H1 (cell line): ENCODE data around the gene EID1. TPM values are rescaled to one million over a fixed set of nuclear protein-coding genes. Genes with fewer than 3 reads are reported as not detected.

ENCODE experiments used
- CTCF ChIA-PET: fragments of 300-600 bp; sonication (Branson Sonifier 250); formaldehyde crosslinking; loops from one replicate; lab custom pipeline; 2021; ENCODE audit not compliant: partially characterized antibody; lab: Charles Lee
- POLR2A ChIA-PET: fragments of 300-600 bp; sonication (Branson Sonifier 250); formaldehyde crosslinking; loops from one replicate; lab custom pipeline; 2021; ENCODE audit warnings: inconsistent platforms; ENCODE audit not compliant: partially characterized antibody; lab: Charles Lee
- DNase-seq, 2 experiments: peaks; one replicate each; pipeline versions ENCODE4 v3.0.0 to v3.0.0-alpha.2; 2010 to 2022; ENCODE audit warnings: low spot score in 2 of 2, low read depth in 1 of 2, mixed read lengths in 1 of 2
- FAIRE-seq: peaks from 2 replicates; lab custom pipeline; 2011; peaks lifted over from hg19 to GRCh38; lab: Jason Lieb, UNC
- H2AFZ ChIP-seq: 2 replicates; pipeline ENCODE4 v1.8.1; 2012; ENCODE audit warnings: low read length, inconsistent platforms
- H2AK5ac ChIP-seq: 2 replicates; pipeline ENCODE4 v1.6.1; 2013; ENCODE audit warnings: low read depth, low read length
- H2BK120ac ChIP-seq: replicated peaks from 2 replicates; pipeline ENCODE3; 2013; ENCODE audit warnings: low read depth, low read length, inconsistent platforms
- H2BK12ac ChIP-seq: 2 replicates; pipeline ENCODE4 v1.6.1; 2013; ENCODE audit warnings: low read depth, low read length
- H2BK15ac ChIP-seq: 2 replicates; pipeline ENCODE4 v1.6.1; 2013; ENCODE audit warnings: low read length
- H2BK20ac ChIP-seq: 2 replicates; pipeline ENCODE4 v1.6.1; 2013; ENCODE audit warnings: low read length
- H2BK5ac ChIP-seq: 2 replicates; pipeline ENCODE4 v1.6.1; 2013; ENCODE audit warnings: low read depth, low read length
- H3K14ac ChIP-seq: 2 replicates; pipeline ENCODE4 v1.6.1; 2013; ENCODE audit warnings: inconsistent platforms; ENCODE audit not compliant: insufficient read length
- H3K18ac ChIP-seq: 2 replicates; pipeline ENCODE4 v1.6.1; 2013; ENCODE audit warnings: low read length; ENCODE audit errors: extremely low read depth
- H3K23ac ChIP-seq: 2 replicates; pipeline ENCODE4 v1.6.1; 2013; ENCODE audit warnings: inconsistent platforms; ENCODE audit not compliant: insufficient read length
- H3K23me2 ChIP-seq: 2 replicates; pipeline ENCODE4 v1.6.1; 2013; ENCODE audit warnings: low read depth, low read length
- H3K27ac ChIP-seq: 2 replicates; pipeline ENCODE4 v1.6.1; 2011; ENCODE audit warnings: low read depth, low read length, inconsistent platforms
- H3K27me3 ChIP-seq, 4 experiments: replicated peaks in 1 of 4; 1 replicate in 1 of 4; 2 replicates in 3 of 4; pipeline versions ENCODE4 v1.6.1 to v1.8.1; 2011 to 2013; ENCODE audit warnings: low read length in 3 of 4, mild to moderate bottlenecking in 3 of 4, inconsistent platforms in 2 of 4, mixed read lengths in 2 of 4, moderate library complexity in 1 of 4; ENCODE audit not compliant: control insufficient read depth in 3 of 4, insufficient read depth in 3 of 4; ENCODE audit errors: extremely low read depth in 1 of 4
- H3K36me3 ChIP-seq, 4 experiments: 2 replicates each; pipeline versions ENCODE4 v1.6.1 to v1.8.1; 2011 to 2013; ENCODE audit warnings: mild to moderate bottlenecking in 4 of 4, low read length in 3 of 4, moderate library complexity in 2 of 4, control low read depth in 1 of 4, inconsistent platforms in 1 of 4; ENCODE audit not compliant: insufficient read depth in 4 of 4, control insufficient read depth in 2 of 4
- H3K4ac ChIP-seq: replicated peaks from 2 replicates; pipeline ENCODE3; 2013; ENCODE audit warnings: low read length, low read depth, mixed read lengths, inconsistent platforms; ENCODE audit not compliant: insufficient read length
- H3K4me1 ChIP-seq, 4 experiments: replicated peaks in 1 of 4; 1 replicate in 1 of 4; 2 replicates in 3 of 4; pipeline versions ENCODE4 v1.6.1 to v1.8.1; 2011 to 2013; ENCODE audit warnings: low read length in 3 of 4, inconsistent platforms in 2 of 4, mixed read lengths in 1 of 4; ENCODE audit not compliant: insufficient read depth in 4 of 4, control insufficient read depth in 3 of 4
- H3K4me2 ChIP-seq, 2 experiments: 2 replicates each; pipeline versions ENCODE4 v1.6.1 to v1.8.1; 2011 to 2013; ENCODE audit warnings: low read depth in 2 of 2, low read length in 2 of 2, control low read depth in 1 of 2, inconsistent platforms in 1 of 2, mild to moderate bottlenecking in 1 of 2; ENCODE audit not compliant: insufficient read depth in 1 of 2
- H3K4me3 ChIP-seq, 4 experiments: fragments of 200-600, 300-600 bp in 1 of 4; sonication (generic), shearing (Covaris generic), sonication (Bioruptor Twin) in 1 of 4; 2 replicates each; pipeline versions ENCODE4 v1.5.1 to v1.8.1; 2011 to 2016; ENCODE audit warnings: low read length in 4 of 4, low read depth in 3 of 4, control low read depth in 2 of 4, inconsistent platforms in 2 of 4, mild to moderate bottlenecking in 2 of 4, mixed read lengths in 1 of 4, moderate library complexity in 1 of 4; ENCODE audit not compliant: insufficient read depth in 2 of 4; ENCODE audit errors: extremely low read depth in 1 of 4
- H3K56ac ChIP-seq: replicated peaks from 2 replicates; pipeline ENCODE3; 2013; ENCODE audit warnings: low read depth, mild to moderate bottlenecking, mixed read lengths, low read length, inconsistent platforms; ENCODE audit not compliant: insufficient read length
- H3K79me1 ChIP-seq: 2 replicates; pipeline ENCODE4 v1.6.1; 2013; ENCODE audit warnings: low read depth, low read length, control low read depth
- H3K79me2 ChIP-seq, 2 experiments: 2 replicates each; pipeline versions ENCODE4 v1.6.1 to v1.8.1; 2012 to 2013; ENCODE audit warnings: low read length in 2 of 2, mild to moderate bottlenecking in 2 of 2, inconsistent platforms in 1 of 2; ENCODE audit not compliant: insufficient read depth in 2 of 2, control insufficient read depth in 1 of 2
- H3K9ac ChIP-seq, 4 experiments: replicated peaks in 1 of 4; 1 replicate in 1 of 4; 2 replicates in 3 of 4; pipeline versions ENCODE4 v1.6.1 to v1.8.1; 2011 to 2013; ENCODE audit warnings: low read depth in 3 of 4, low read length in 3 of 4, control low read depth in 2 of 4, mild to moderate bottlenecking in 2 of 4, moderate library complexity in 2 of 4, inconsistent platforms in 1 of 4; ENCODE audit errors: extremely low read depth in 1 of 4
- H3K9me3 ChIP-seq, 2 experiments: 2 replicates each; pipeline versions ENCODE4 v1.6.1 to v1.8.1; 2012 to 2013; ENCODE audit warnings: mild to moderate bottlenecking in 2 of 2, moderate library complexity in 2 of 2, control low read depth in 1 of 2, inconsistent platforms in 1 of 2, low read depth in 1 of 2, low read length in 1 of 2, mixed read lengths in 1 of 2; ENCODE audit not compliant: insufficient read depth in 2 of 2
- H4K20me1 ChIP-seq, 2 experiments: replicated peaks in 1 of 2; 2 replicates each; pipeline versions ENCODE3 to v1.8.1; 2011 to 2013; ENCODE audit warnings: inconsistent platforms in 2 of 2, low read length in 2 of 2, mild to moderate bottlenecking in 1 of 2; ENCODE audit not compliant: insufficient read depth in 2 of 2, control insufficient read depth in 1 of 2
- H4K5ac ChIP-seq: 2 replicates; pipeline ENCODE4 v1.6.1; 2013; ENCODE audit warnings: low read length, low read depth, mixed read lengths, inconsistent platforms; ENCODE audit not compliant: insufficient read length
- H4K8ac ChIP-seq: 2 replicates; pipeline ENCODE4 v1.8.0; 2013; ENCODE audit warnings: mild to moderate bottlenecking, moderate library complexity, low read length, inconsistent platforms; ENCODE audit not compliant: insufficient read depth; ENCODE audit errors: extremely low read depth
- H4K91ac ChIP-seq: replicated peaks from 2 replicates; pipeline ENCODE3; 2013; ENCODE audit warnings: low read length, mixed read lengths, inconsistent platforms; ENCODE audit not compliant: insufficient read length
- CBX5 ChIP-seq: fragments of 300-800, 300-1000 bp; sonication (generic); IDR thresholded peaks from 2 replicates; pipeline ENCODE4 v1.7.1; 2016; ENCODE audit warnings: antibody characterized with exemption, low read length, low read depth
- CBX8 ChIP-seq: fragments of 300-800, 300-1000 bp; sonication (generic); IDR thresholded peaks from 2 replicates; pipeline ENCODE4 v1.7.1; 2016; ENCODE audit warnings: low read depth, low read length, borderline replicate concordance
- EZH2 ChIP-seq: fragments of 200-600 bp; sonication (generic); IDR thresholded peaks from 2 replicates; pipeline ENCODE4 v1.7.1; 2012; ENCODE audit warnings: low read depth, mild to moderate bottlenecking, moderate library complexity, low read length, inconsistent platforms; ENCODE audit not compliant: severe bottlenecking
- GABPA ChIP-seq: IDR thresholded peaks from 2 replicates; pipeline ENCODE4 v1.6.1; 2011; ENCODE audit warnings: mild to moderate bottlenecking, low read length, moderate library complexity, borderline replicate concordance; ENCODE audit not compliant: insufficient read depth
- GTF2F1 ChIP-seq: IDR thresholded peaks from 2 replicates; pipeline ENCODE4 v1.6.1; 2012; ENCODE audit warnings: low read depth, low read length, improper control_type of control experiment, borderline replicate concordance
- JUN ChIP-seq: IDR thresholded peaks from 2 replicates; pipeline ENCODE4 v1.6.1; 2011; ENCODE audit warnings: low read depth, mild to moderate bottlenecking, improper control_type of control experiment, low read length
- NANOG ChIP-seq: IDR thresholded peaks from 2 replicates; pipeline ENCODE4 v1.6.1; 2011; ENCODE audit warnings: low read length, low read depth, mild to moderate bottlenecking, inconsistent platforms; ENCODE audit not compliant: insufficient read depth, poor library complexity, severe bottlenecking
- RFX5 ChIP-seq: IDR thresholded peaks from 2 replicates; pipeline ENCODE4 v1.6.1; 2011; ENCODE audit warnings: low read depth, low read length, improper control_type of control experiment, borderline replicate concordance
- RNF2 ChIP-seq: fragments of 200-900, 300-1000 bp; sonication (generic); IDR thresholded peaks from 2 replicates; pipeline ENCODE4 v1.7.1; 2016; ENCODE audit warnings: borderline replicate concordance, low read depth, mild to moderate bottlenecking, antibody characterized with exemption, low read length; ENCODE audit not compliant: poor library complexity, severe bottlenecking; ENCODE audit errors: missing control alignments
- RXRA ChIP-seq: IDR thresholded peaks from 2 replicates; pipeline ENCODE4 v1.6.1; 2011; ENCODE audit warnings: low read depth, mild to moderate bottlenecking, low read length, moderate library complexity; ENCODE audit not compliant: insufficient read depth
- SP1 ChIP-seq: IDR thresholded peaks from 2 replicates; pipeline ENCODE4 v1.6.1; 2011; ENCODE audit warnings: low read depth, low read length
- TAF1 ChIP-seq: IDR thresholded peaks from 2 replicates; pipeline ENCODE4 v1.6.1; 2011; ENCODE audit warnings: mild to moderate bottlenecking, low read depth, low read length
- TBP ChIP-seq: IDR thresholded peaks from 2 replicates; pipeline ENCODE4 v1.6.1; 2011; ENCODE audit warnings: low read depth, low read length, improper control_type of control experiment
- WGBS, 2 experiments: shearing (Covaris generic) in 1 of 2; methylation state at CpG; one replicate each; pipeline versions ENCODE4 v1.1.6 to v1.1.7; 2013 to 2015; ENCODE audit warnings: low lambda C conversion rate in 2 of 2, mixed read lengths in 2 of 2, inconsistent platforms in 1 of 2, low coverage in 1 of 2, missing lambda C conversion rate in 1 of 2; ENCODE audit not compliant: insufficient replicate concordance in 2 of 2, insufficient coverage in 1 of 2, insufficient read length in 1 of 2; ENCODE audit errors: extremely low coverage in 1 of 2, missing lambda C conversion rate in 1 of 2; 5-methylcytosine and 5-hydroxymethylcytosine counted together
- polyA plus RNA-seq, 7 experiments: library from polyadenylated mRNA; depleted of rRNA in 3 of 7; stranded (reverse) in 5 of 7; unstranded in 2 of 7; fragments of >200 nt in 5 of 7; fragments of 200-250 nt in 2 of 7; gene quantifications; 1 replicate in 5 of 7; 2 replicates in 1 of 7; 4 replicates in 1 of 7; pipeline versions ENCODE4 v1.2.1 to v1.2.3, GENCODE V29; 2011 to 2013; ENCODE audit warnings: missing spikeins in 2 of 7, mixed read lengths in 2 of 7
- total RNA-seq: library from RNA; stranded (reverse); fragmentation: NEBNext Ultra II Directional; extraction: Animal tissue kit (Norgen Biotek cat#: 25700); gene quantifications from 2 replicates; pipeline ENCODE4 v1.2.1, GENCODE V29; 2021

The EID1 gene
- total and polyA plus RNA-seq, 2 of the 8 experiments (the other 6 are each of a cell fraction or from before 2014, with no cell fraction given): 101 to 110 TPM

DNA sequence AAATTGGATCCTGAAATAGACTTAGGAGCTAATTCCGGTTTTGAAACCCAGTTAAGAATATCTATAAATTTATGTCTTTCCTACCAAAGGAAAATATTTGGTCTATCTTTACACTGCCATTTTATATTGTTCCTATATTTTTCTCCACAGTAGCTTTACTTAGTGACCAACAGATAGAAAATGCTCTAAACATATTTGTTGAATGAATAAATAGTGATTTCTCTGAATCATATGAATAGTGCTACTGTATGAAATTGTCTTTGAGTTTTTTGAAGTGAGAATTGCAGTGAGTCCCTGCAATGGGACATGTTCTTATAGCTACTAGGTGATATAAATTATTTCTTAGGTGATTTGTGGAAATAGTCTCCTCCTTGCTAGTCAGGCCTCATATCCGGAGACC lies 18.5 kb upstream of the EID1 start:
- Histone ChIP-seq H2BK15ac (no peak overlapping the region), H2BK120ac (no peak overlapping the region), H3K36me3 (no peaks in the 10 kb centered on the region), H3K79me2 (no peaks in the 10 kb centered on the region), H3K23ac (no peak overlapping the region), H4K20me1 (no peaks in the 10 kb centered on the region), H4K5ac (no peak overlapping the region), H2AFZ (no peak overlapping the region), H3K56ac (no peak overlapping the region), H3K9me3 (no peaks in the 10 kb centered on the region), H3K23me2 (no peaks in the 10 kb centered on the region), H3K27me3 (no peaks in the 10 kb centered on the region; a peak in 1 of 7 replicates), H3K9ac (no peak overlapping the region), H2BK5ac (no peak overlapping the region), H2BK12ac (no peak overlapping the region), H2BK20ac (no peak overlapping the region), H3K14ac (no peak overlapping the region), H3K4me2 (no peak overlapping the region), H3K18ac (no peak overlapping the region), H3K4me3 (no peak overlapping the region), H4K8ac (no peak overlapping the region), H2AK5ac (no peak overlapping the region), H4K91ac (no peak overlapping the region), H3K79me1 (no peaks in the 10 kb centered on the region), H3K4ac (no peak overlapping the region), H3K27ac (no peak overlapping the region), H3K4me1 (peaks cover 0 to 13% (median 8%) of the 10 kb centered on the region in 4 experiments; a peak in 4 of 7 replicates)
- CTCF ChIA-PET: interaction anchor here (0.7 to 4.7 kb wide), 11 partner anchors 19 to 590 kb away, joined by 3 to 59 read pairs (median 3); partner anchors contain the start of genes CEP152, EID1, FGF7 and SHC4
- no peak for FAIRE-seq
- no peak for DNase-seq
- 85% methylated on average over 2 of the region's 2 CpGs; no CpG with 5 or more reads in 1 of the 2 experiments for WGBS, 2 experiments
- TF ChIP-seq RFX5 (no peak), GABPA (no peak), TBP (no peak), CBX8 (no peak), RXRA (no peak), NANOG (no peak), JUN (no peak), GTF2F1 (no peak), RNF2 (no peak), SP1 (no peak), CBX5 (no peak), TAF1 (no peak), EZH2 (no peak)
- POLR2A ChIA-PET: interaction anchor here (1.4 kb wide), 1 partner anchor 36 kb away, joined by 4 read pairs; no protein-coding TSS in a partner anchor
